Breast epithelium (tissue), 3 donors: ENCODE data around the gene PLXNA2.

Source experiments
- POLR2A ChIP-seq: fragments of 450-650 bp; IDR thresholded peaks from one replicate; pipeline ENCODE4 v1.6.1; 2016; ENCODE audit warnings: antibody characterized with exemption, mild to moderate bottlenecking, moderate library complexity
- POLR2AphosphoS5 ChIP-seq, 3 donors: sonication (generic); formaldehyde crosslinking; IDR thresholded peaks; one replicate each; pipeline ENCODE4 v1.6.1; 2017; ENCODE audit warnings: antibody characterized with exemption in 3 of 3
- TF ChIP-seq, protein P1 (sequence below), 3 donors: fragments of 450-650 bp; IDR thresholded peaks; one replicate each; pipeline ENCODE4 v1.5.1; 2016 to 2017; ENCODE audit warnings: antibody characterized with exemption in 3 of 3, mild to moderate bottlenecking in 3 of 3, moderate library complexity in 3 of 3

DNA sequence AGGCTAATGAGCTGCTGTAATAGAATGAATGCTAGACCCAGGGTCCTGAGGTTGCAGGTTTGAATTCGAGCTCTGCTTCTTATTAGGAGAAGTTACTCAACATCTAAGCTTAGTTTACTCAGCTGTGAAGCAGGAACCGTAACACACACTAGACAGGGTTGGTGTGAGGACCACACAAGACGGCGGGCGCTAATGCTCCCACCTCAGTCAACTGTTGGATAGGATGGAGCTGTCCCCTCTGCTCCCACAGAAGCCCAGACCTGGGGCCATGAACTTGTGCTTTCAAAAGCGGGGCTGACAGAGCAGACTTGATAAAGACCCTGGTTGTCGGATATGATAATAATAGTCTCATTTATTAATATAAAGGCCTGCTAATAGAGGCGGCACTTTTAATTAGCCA is 234.9 kb downstream of the PLXNA2 start:
- TF ChIP-seq, protein P1, sequence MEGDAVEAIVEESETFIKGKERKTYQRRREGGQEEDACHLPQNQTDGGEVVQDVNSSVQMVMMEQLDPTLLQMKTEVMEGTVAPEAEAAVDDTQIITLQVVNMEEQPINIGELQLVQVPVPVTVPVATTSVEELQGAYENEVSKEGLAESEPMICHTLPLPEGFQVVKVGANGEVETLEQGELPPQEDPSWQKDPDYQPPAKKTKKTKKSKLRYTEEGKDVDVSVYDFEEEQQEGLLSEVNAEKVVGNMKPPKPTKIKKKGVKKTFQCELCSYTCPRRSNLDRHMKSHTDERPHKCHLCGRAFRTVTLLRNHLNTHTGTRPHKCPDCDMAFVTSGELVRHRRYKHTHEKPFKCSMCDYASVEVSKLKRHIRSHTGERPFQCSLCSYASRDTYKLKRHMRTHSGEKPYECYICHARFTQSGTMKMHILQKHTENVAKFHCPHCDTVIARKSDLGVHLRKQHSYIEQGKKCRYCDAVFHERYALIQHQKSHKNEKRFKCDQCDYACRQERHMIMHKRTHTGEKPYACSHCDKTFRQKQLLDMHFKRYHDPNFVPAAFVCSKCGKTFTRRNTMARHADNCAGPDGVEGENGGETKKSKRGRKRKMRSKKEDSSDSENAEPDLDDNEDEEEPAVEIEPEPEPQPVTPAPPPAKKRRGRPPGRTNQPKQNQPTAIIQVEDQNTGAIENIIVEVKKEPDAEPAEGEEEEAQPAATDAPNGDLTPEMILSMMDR (IDR thresholded peaks at IDR 0.05) = no peak
- TF ChIP-seq POLR2AphosphoS5 (IDR thresholded peaks at IDR 0.05) (no peak), POLR2A (no peak)
